HL-60 (cell line): ENCODE measurements around the gene TMEM135.

Experiments used
- CTCF ChIP-seq: IDR thresholded peaks from one replicate; pipeline ENCODE4 v1.5.1; 2011; ENCODE audit warnings: low read length, control low read depth, inconsistent platforms; ENCODE audit not compliant: insufficient read depth
- POLR2AphosphoS5 ChIP-seq: IDR thresholded peaks from 2 replicates; pipeline ENCODE4 v1.6.1; 2012; ENCODE audit warnings: low read depth
- SPI1 ChIP-seq: IDR thresholded peaks from 2 replicates; pipeline ENCODE4 v1.6.1; 2012; ENCODE audit warnings: low read depth, mild to moderate bottlenecking, borderline replicate concordance
- TF ChIP-seq, protein P1 (sequence below): IDR thresholded peaks from 2 replicates; pipeline ENCODE4 v1.6.1; 2012; ENCODE audit warnings: low read depth; ENCODE audit not compliant: insufficient replicate concordance

- TF ChIP-seq, protein P1, sequence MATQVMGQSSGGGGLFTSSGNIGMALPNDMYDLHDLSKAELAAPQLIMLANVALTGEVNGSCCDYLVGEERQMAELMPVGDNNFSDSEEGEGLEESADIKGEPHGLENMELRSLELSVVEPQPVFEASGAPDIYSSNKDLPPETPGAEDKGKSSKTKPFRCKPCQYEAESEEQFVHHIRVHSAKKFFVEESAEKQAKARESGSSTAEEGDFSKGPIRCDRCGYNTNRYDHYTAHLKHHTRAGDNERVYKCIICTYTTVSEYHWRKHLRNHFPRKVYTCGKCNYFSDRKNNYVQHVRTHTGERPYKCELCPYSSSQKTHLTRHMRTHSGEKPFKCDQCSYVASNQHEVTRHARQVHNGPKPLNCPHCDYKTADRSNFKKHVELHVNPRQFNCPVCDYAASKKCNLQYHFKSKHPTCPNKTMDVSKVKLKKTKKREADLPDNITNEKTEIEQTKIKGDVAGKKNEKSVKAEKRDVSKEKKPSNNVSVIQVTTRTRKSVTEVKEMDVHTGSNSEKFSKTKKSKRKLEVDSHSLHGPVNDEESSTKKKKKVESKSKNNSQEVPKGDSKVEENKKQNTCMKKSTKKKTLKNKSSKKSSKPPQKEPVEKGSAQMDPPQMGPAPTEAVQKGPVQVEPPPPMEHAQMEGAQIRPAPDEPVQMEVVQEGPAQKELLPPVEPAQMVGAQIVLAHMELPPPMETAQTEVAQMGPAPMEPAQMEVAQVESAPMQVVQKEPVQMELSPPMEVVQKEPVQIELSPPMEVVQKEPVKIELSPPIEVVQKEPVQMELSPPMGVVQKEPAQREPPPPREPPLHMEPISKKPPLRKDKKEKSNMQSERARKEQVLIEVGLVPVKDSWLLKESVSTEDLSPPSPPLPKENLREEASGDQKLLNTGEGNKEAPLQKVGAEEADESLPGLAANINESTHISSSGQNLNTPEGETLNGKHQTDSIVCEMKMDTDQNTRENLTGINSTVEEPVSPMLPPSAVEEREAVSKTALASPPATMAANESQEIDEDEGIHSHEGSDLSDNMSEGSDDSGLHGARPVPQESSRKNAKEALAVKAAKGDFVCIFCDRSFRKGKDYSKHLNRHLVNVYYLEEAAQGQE, result no peak
- TF ChIP-seq CTCF (no peak), POLR2AphosphoS5 (no peak), SPI1 (no peak)
Measured at GRCh38 chr11:87307101-87307500, 269.4 kb downstream of the TMEM135 start.
